Breast epithelium (tissue), 4 donors: ENCODE results near the gene C1QTNF9. TPM values are rescaled to one million over a fixed set of nuclear protein-coding genes. Genes with fewer than 3 reads are reported as not detected.

Source experiments
- DNase-seq, 2 donors: peaks; one replicate each; pipeline ENCODE4 v3.0.0-alpha.2; 2019; ENCODE audit warnings: low spot score in 2 of 2
- H3K27ac ChIP-seq, 2 donors: fragments of 200-600 bp; sonication (generic) in 1 of 2; one replicate each; pipeline ENCODE4 v1.5.1; 2016 to 2019; ENCODE audit warnings: mild to moderate bottlenecking in 1 of 2
- H3K27me3 ChIP-seq, 2 donors: fragments of 200-600 bp; sonication (generic) in 1 of 2; one replicate each; pipeline versions ENCODE4 v1.5.1 to v1.6.0; 2017 to 2019; ENCODE audit warnings: control low read depth in 1 of 2, mild to moderate bottlenecking in 1 of 2
- H3K36me3 ChIP-seq: fragments of 200-600 bp; one replicate; pipeline ENCODE4 v1.5.1; 2019
- H3K4me1 ChIP-seq, 2 donors: fragments of 200-600 bp; sonication (generic); one replicate each; pipeline ENCODE4 v1.5.1; 2016 to 2019; ENCODE audit warnings: control low read depth in 1 of 2
- H3K4me3 ChIP-seq, 3 donors: fragments of 200-600 bp; sonication (generic); 1 replicate in 2 of 3; 2 replicates in 1 of 3; pipeline ENCODE4 v1.5.1; 2016 to 2019; ENCODE audit warnings: mild to moderate bottlenecking in 3 of 3, moderate library complexity in 2 of 3
- H3K9me3 ChIP-seq, 2 donors: fragments of 200-600 bp; sonication (generic) in 1 of 2; one replicate each; pipeline ENCODE4 v1.5.1; 2016 to 2019; ENCODE audit warnings: control low read depth in 1 of 2
- POLR2A ChIP-seq: fragments of 450-650 bp; IDR thresholded peaks from one replicate; pipeline ENCODE4 v1.6.1; 2016; ENCODE audit warnings: antibody characterized with exemption, mild to moderate bottlenecking, moderate library complexity
- POLR2AphosphoS5 ChIP-seq, 3 donors: sonication (generic); formaldehyde crosslinking; IDR thresholded peaks; one replicate each; pipeline ENCODE4 v1.6.1; 2017; ENCODE audit warnings: antibody characterized with exemption in 3 of 3
- intact Hi-C: fragments of 100-400 bp; cut with DNase I; formaldehyde crosslinking; loops from one replicate; pipeline ENCODE4 v1.15.1; 2023; ENCODE audit warnings: low total_unique reads
- total RNA-seq, 3 donors: library from RNA; depleted of rRNA; stranded (reverse); fragments of >200 nt; gene quantifications; one replicate each; pipeline ENCODE4 v1.1.0, GENCODE V29; 2016
- TF ChIP-seq, protein P1 (sequence below), 3 donors: fragments of 450-650 bp; IDR thresholded peaks; one replicate each; pipeline ENCODE4 v1.5.1; 2016 to 2017; ENCODE audit warnings: antibody characterized with exemption in 3 of 3, mild to moderate bottlenecking in 3 of 3, moderate library complexity in 3 of 3

Gene C1QTNF9
- total RNA-seq, 3 donors from 2014 or later: 0.15 to 0.64 TPM; not detected in 1

DNA sequence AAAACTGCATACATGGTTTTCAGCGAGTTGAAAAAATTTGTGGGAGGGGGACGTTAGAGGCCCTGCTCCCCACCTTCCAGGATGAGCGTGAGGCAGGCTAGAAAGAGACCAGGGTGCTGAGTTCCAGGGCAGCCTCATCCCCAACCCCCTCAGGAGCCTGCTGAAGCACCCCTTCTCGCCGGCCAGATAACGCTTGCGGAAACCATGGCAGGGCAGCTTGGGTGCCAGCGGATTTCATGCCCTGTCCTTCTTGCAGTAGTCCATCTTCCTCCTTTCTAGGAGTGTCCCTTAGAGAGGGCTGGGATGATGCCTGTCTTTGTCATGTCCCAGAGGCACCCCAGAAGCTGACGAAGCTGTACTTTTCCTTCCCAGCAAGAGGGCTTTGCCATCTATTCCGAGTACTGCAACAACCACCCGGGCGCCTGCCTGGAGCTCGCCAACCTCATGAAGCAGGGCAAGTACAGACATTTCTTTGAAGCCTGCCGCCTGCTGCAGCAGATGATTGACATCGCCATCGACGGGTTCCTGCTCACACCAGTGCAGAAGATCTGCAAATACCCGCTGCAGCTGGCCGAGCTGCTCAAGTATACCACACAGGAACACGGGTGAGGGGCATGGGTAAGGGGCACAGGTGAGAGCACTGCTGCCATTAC lies 19.0 kb upstream of the C1QTNF9 start:
- TF ChIP-seq POLR2AphosphoS5 (IDR thresholded peaks at IDR 0.05): no peak
- TF ChIP-seq, protein P1, sequence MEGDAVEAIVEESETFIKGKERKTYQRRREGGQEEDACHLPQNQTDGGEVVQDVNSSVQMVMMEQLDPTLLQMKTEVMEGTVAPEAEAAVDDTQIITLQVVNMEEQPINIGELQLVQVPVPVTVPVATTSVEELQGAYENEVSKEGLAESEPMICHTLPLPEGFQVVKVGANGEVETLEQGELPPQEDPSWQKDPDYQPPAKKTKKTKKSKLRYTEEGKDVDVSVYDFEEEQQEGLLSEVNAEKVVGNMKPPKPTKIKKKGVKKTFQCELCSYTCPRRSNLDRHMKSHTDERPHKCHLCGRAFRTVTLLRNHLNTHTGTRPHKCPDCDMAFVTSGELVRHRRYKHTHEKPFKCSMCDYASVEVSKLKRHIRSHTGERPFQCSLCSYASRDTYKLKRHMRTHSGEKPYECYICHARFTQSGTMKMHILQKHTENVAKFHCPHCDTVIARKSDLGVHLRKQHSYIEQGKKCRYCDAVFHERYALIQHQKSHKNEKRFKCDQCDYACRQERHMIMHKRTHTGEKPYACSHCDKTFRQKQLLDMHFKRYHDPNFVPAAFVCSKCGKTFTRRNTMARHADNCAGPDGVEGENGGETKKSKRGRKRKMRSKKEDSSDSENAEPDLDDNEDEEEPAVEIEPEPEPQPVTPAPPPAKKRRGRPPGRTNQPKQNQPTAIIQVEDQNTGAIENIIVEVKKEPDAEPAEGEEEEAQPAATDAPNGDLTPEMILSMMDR (IDR thresholded peaks at IDR 0.05): no peak
- no peak for TF ChIP-seq POLR2A
- intact Hi-C loops: loop anchor here (5.0 kb wide), 1 partner anchor 342 kb away; no protein-coding TSS in a partner anchor
- Histone ChIP-seq H3K27ac (no peak overlapping the region), H3K27me3 (no peaks in the 10 kb centered on the region), H3K4me1 (no peaks in the 10 kb centered on the region), H3K36me3 (no peaks in the 10 kb centered on the region), H3K4me3 (no peak overlapping the region), H3K9me3 (no peaks in the 10 kb centered on the region)
- no peak for DNase-seq

- Histone ChIP-seq H3K4me1 (no peaks in the 10 kb centered on the region), H3K27me3 (no peaks in the 10 kb centered on the region), H3K4me3 (no peak overlapping the region), H3K27ac (no peak overlapping the region), H3K36me3 (peaks cover 2% of the 10 kb centered on the region), H3K9me3 (no peaks in the 10 kb centered on the region)
- no peak for DNase-seq
- intact Hi-C loops: loop anchor here (5.0 kb wide), 1 partner anchor 340 kb away; no protein-coding TSS in a partner anchor
- no peak for TF ChIP-seq POLR2A
- no peak for TF ChIP-seq POLR2AphosphoS5 (IDR thresholded peaks at IDR 0.05)
- TF ChIP-seq, protein P1 (IDR thresholded peaks at IDR 0.05): no peak
These were observed 16.9 kb upstream of the C1QTNF9 start for GRCh38 chr13:24292481-24292880.

DNA sequence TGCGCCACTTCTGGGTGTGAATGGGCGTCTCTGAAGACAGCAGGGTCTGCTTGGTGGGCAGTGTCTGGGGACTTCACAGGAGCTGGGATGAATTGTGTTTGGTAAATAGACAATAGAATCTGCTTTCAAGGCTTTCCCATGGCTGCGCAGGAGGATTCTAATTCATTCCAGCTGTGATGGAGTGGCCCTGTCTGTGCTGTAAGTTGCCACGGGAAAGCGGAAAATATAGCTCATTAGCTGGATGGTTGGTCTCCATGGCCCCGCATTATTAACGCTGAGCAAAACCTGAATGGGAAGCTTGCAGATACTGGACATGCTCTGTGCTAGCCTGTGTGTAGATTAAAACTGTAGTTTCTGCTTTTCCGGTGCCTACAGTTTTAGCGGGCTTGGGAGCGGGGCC lies 15.6 kb upstream of the C1QTNF9 start:
- H3K4me1 ChIP-seq: no peaks in the 10 kb centered on the region
- no peaks in the 10 kb centered on the region for H3K9me3 ChIP-seq
- intact Hi-C loops: loop anchor here (5.0 kb wide), 1 partner anchor 339 kb away; no protein-coding TSS in a partner anchor
- DNase-seq: no peak
- no peak overlapping the region for H3K4me3 ChIP-seq
- H3K27me3 ChIP-seq: no peaks in the 10 kb centered on the region
- H3K36me3 ChIP-seq: peaks cover 5% of the 10 kb centered on the region
- H3K27ac ChIP-seq: no peak overlapping the region
- no peak for TF ChIP-seq POLR2A
- no peak for TF ChIP-seq POLR2AphosphoS5 (IDR thresholded peaks at IDR 0.05)

DNA sequence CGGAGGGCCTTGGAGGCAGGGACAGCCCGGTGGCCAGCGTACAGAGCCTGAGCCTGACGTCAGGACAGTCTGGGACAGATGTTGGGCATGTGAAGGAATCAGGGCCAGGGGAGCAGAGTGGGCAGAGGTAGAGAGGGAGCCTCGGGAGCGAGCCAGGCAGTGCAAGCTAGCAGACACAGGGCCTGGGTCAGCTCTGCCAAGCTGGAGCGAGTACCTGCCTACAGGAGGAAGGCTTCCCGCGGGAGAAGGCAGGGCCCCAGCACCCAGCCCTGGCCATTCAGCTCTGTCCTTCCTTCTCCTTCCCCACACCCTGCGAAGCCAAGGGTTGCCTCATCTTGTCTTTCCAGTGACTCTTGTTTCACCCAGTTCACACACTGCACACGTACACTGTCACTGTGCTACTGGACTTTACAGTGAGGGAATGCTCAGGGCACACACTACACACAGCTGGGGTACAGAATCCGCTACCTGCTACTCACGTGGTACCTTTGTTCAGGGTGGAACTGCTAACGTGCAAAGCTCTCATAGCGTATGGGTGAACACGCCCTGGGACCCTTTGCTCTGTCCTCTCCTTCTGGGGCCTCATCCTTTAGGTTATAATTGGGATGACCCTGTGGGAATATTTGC lies 9.8 kb upstream of the C1QTNF9 start:
- intact Hi-C loops: no loop called here
- H3K9me3 ChIP-seq: no peaks in the 10 kb centered on the region
- no peaks in the 10 kb centered on the region for H3K4me1 ChIP-seq
- H3K27ac ChIP-seq: no peak overlapping the region
- DNase-seq: no peak
- no peaks in the 10 kb centered on the region for H3K27me3 ChIP-seq
- peaks cover 5% of the 10 kb centered on the region for H3K36me3 ChIP-seq
- TF ChIP-seq, protein P1 (IDR thresholded peaks at IDR 0.05): no peak
- no peak overlapping the region for H3K4me3 ChIP-seq

DNA sequence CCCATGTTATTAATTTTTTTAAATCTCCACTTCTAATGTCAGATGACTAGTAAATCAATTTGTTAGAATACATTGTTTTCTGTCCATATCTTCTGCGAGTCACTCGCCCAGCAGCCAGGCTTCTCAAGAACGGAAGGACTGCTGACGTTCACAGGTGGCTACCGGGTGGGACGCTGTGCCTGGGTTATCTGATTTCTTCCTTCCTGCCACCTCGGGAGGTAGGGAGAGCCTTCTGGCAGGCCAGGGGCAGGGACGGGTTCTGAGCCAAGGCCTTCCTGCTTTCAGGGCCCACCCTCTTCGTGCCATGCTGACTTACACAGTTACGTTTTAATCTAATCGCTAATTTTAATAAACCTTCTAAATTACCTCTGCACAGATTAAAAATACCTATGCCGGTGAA lies 7.9 kb upstream of the C1QTNF9 start:
- H3K27me3 ChIP-seq: no peaks in the 10 kb centered on the region
- no peaks in the 10 kb centered on the region for H3K4me1 ChIP-seq
- intact Hi-C loops: no loop called here
- no peak overlapping the region for H3K27ac ChIP-seq
- no peaks in the 10 kb centered on the region for H3K9me3 ChIP-seq
- DNase-seq: no peak
- H3K36me3 ChIP-seq: peaks cover 5% of the 10 kb centered on the region
- H3K4me3 ChIP-seq: no peak overlapping the region
- TF ChIP-seq POLR2A (no peak), POLR2AphosphoS5 (IDR thresholded peaks at IDR 0.05) (no peak)
- TF ChIP-seq, protein P1 (IDR thresholded peaks at IDR 0.05): no peak
